NCI-H446 (cell line): ENCODE measurements around the gene B4GALNT4.
A peak's percentile ranks its signal among the peaks of the same experiment; 100 is the strongest.
"Not testable (repeated sequence)": the region's sequence is repeated elsewhere in the genome, so short reads cannot be mapped to it uniquely, and the experiment has no call there.

Source experiments
- DNase-seq, 2 experiments: peaks; one replicate each; lab custom pipeline; 2025; lab: John Stamatoyannopoulos, UW

The B4GALNT4 gene

DNA sequence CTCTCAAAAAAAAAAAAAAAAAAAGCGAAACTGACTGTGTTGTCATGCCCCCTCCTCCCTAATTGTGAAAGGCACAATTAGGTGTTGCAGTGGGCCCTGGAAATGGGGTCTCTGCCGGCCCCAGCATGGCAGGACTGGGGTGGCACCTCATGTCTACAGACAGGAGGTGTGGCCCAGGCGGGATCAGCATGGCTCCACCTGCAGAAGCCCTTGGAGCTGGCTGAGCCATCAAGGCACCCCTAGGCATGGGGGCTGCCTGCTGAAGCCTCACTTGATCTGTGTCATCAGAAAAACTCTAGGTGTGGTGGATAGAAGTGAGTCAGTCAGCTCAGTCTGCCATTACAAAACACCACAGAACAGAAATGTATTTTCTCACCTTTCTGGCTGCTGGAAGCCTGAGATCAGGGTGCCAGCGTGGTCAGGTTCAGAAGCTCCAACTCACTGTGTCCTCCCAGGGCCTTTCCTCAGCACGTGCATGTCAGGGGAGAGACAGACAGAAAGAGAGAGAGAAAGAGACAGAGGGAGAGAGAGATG is 10.1 kb upstream of the B4GALNT4 start:
- DNase-seq, result no peak

- DNase-seq, result no peak
Observed at GRCh38 chr11:360326-361280, 8.7 kb upstream of the B4GALNT4 start.

GRCh38 chr11:362642-363442 is 6.5 kb upstream of the B4GALNT4 start:
- no peak for DNase-seq

GRCh38 chr11:363443-363805 is 5.9 kb upstream of the B4GALNT4 start:
- DNase-seq, result not testable (repeated sequence)

DNA sequence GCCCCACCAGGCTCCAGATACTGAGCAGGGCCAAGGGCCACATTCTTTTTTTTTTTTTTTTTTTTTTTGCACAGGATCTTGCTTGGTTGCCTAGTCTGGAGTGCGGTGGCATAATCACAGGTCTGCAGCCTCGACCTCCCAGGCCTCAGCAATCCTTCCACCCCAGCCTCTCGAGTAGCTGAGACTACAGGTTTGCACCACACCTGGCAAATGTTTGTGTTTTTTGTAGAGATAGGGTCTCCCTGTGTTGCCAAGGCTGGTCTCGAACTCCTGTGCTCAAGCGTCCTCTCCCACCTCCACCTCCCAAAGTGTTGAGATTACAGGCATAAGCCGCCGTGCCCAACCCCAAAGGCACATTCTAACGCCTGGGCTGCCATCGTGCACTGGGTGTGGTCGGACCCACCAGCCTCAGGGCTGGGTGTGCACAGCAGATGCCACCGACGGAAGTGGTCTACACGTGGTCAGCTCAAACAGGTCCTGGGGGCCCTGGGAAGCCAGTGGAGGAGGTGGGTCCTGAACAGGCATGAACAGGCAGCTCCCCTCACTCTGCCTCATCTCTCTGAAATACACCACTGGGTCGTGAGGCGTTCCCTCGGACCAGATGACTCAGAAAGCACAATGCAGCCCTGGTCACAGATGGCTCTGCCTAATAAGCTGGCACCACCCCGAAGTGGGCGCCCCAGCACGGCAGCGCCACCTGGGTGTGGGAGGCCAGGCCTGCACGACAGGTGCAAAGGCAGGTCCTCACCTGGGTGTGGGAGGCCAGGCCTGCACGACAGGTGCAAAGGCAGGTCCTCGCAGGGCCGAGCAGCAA is 5.1 kb upstream of the B4GALNT4 start:
- DNase-seq, result peak in 1 of 2 experiments; percentile 54

DNA sequence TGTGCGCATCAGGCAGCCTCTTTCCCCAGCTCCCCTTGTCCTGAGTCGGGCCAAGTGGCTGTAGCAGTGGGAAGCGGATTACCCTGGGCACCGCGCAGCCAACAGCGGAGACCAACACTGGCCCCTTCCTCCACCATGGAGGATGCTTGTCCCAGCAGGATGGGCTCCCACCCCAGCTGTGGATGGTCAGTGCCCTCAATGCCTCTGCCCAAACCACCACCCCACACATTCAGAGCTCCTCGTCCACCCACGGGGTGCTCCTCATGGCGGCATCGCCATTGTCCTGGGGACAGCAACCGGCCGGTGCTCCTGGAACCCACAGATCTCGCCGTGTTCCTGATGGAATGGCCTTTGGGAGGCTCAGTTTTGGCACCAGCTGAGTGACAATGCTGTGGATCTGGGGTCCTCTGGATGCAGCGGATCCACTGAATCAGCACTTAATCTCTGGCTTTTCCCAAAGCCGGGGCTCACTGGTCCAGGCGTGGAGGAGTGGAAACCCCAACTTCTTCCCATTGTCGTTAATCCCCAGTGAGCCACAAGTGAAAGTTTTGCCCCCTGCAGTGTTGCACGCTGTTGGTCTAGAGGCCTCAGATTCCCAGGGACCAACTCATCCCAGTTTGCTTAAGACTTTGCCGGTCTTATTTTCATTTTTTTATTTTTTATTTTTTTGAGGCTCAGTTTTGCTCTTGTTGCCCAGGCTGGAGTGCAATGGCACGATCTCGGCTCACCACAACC is 4.1 kb upstream of the B4GALNT4 start:
- DNase-seq, result no peak

DNA sequence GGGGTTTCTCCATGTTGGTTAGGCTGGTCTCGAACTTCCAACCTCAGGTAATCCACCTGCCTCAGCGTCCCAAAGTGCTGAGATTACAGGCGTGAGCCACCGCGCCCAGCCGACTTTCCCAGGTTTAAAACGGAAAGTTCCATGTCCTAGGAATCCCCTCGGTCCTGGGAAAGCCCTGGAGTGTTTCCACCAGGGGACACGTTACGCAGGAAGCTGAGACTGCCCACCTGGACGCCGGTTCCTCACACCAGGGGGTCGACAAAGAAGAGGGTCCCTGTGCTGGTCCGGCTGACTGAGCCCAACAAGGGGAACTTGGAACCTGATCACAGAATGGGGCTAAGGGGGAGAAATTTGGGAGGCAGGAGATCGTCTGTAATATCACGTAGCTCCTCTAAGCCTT is 3.5 kb upstream of the B4GALNT4 start:
- DNase-seq, result no peak

DNA sequence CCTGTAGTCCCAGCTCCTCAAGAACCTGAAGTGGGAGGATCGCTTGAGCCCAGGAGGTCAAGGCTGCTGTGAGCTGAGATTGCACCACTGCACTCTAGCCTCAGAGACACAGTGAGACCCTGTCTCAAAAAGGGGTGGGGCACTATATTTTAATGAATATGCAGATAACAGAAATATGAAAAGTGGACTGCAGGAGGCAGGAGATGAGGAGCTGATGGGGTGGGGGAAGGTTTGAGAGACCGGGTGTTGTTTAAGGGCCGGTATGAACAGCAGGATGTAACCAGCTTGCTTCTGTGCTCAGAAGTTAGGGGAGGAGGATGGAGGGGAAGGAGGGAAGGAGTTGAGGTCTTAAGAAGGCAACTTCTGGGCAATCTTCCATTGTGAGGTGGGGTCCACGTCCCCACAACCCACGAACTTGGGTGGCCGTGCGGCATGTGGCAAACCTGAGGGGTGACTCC is 1.3 kb upstream of the B4GALNT4 start:
- no peak for DNase-seq

- DNase-seq, result no peak
Observed at GRCh38 chr11:368414-369335, 624 bp upstream of the B4GALNT4 start.

DNA sequence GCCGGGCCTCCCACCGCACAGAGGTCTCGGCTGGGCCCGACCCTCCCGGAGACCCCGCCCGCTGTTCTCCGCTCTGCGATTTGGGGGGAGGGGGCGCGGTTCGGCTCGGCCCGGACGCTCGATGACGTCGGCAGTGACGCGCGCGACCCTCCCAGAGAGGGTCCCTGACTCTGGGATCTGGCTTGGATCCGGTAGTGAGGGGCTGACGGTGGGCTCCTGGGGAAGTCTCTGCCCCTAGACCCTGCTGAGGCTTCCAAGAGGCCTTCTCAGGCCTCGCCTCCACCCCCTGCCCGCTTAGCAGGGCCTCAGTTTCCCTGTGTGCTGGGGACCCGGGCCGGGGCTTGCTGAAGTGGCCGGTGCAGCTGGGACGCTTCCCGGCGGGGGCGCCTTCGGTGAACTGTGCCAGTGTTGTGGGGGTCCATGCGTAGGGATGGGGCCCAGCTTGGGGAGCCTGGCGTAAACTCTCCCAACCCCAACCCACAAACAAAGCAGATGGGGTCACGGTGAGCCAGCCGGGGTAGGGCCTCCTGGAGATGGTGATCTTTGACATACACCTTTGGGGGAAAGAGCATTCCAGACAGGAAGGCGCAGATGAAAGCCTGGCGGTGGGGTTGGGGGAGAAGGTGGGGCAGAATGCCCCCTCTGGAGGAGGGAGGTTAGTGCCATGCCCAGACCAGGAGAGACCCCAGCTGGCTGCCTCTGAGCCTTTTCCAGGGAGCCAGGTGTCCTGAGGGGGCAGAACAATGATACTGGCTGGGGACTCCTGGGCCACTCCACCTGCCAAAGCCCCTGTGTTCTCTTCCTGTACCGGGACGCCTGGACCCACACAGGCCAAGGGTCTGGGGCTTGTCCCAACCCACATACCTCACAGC is 1.0 kb downstream of the B4GALNT4 start:
- no peak for DNase-seq

DNA sequence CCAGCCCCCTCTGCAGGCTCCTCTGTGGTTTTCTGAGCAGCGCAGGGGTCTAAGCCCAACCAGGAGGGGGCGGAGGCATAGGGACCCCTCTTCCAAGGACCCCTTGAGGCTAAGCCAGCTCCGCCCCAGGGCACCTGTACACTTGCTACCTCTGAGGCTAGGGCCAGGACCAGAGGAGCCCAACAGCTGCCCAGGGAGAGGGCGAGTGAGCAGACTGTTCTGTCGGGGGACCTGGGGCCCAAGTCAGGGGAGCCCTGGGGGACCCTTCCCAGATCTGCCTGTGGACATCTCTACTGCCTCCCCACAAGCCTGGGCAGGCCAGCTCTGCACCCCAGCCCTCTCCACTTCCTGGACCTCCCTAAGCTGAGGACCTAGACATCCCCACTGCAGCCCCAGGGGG is 1.8 kb downstream of the B4GALNT4 start:
- DNase-seq, result no peak

GRCh38 chr11:371716-372590 is 2.7 kb downstream of the B4GALNT4 start:
- DNase-seq, result no peak

GRCh38 chr11:372809-373715 is 3.8 kb downstream of the B4GALNT4 start:
- no peak for DNase-seq

- no peak for DNase-seq
Observed at GRCh38 chr11:373716-374551, 4.6 kb downstream of the B4GALNT4 start.

- DNase-seq, result no peak
Observed at GRCh38 chr11:375065-376025, 6.0 kb downstream of the B4GALNT4 start.
